H9 (cell line): ENCODE measurements around the gene C19orf18. TPM values are rescaled to one million over a fixed set of nuclear protein-coding genes. Genes with fewer than 3 reads are reported as not detected.

Source experiments
- DNase-seq: peaks from one replicate; pipeline ENCODE4 v3.0.0-alpha.2; 2017
- H2AFZ ChIP-seq: one replicate; pipeline ENCODE4 v1.6.1; 2013; ENCODE audit warnings: mild to moderate bottlenecking, low read length, control low read depth, moderate library complexity
- H2AK5ac ChIP-seq: 2 replicates; pipeline ENCODE4 v1.6.1; 2013; ENCODE audit warnings: low read length, control low read depth, mixed read lengths; ENCODE audit not compliant: insufficient read length
- H2BK120ac ChIP-seq: one replicate; pipeline ENCODE4 v1.6.1; 2013; ENCODE audit warnings: low read depth, mild to moderate bottlenecking, low read length, control low read depth, inconsistent platforms; ENCODE audit not compliant: poor library complexity, severe bottlenecking
- H2BK12ac ChIP-seq: 2 replicates; pipeline ENCODE4 v1.6.1; 2013; ENCODE audit warnings: low read length, control low read depth, mixed read lengths, low read depth; ENCODE audit not compliant: insufficient read length
- H2BK15ac ChIP-seq: 2 replicates; pipeline ENCODE4 v1.6.1; 2013; ENCODE audit warnings: low read depth, low read length, control low read depth
- H2BK20ac ChIP-seq: one replicate; pipeline ENCODE4 v1.6.1; 2013; ENCODE audit warnings: low read depth, mild to moderate bottlenecking, low read length, control low read depth, inconsistent platforms; ENCODE audit not compliant: poor library complexity, severe bottlenecking
- H2BK5ac ChIP-seq: 2 replicates; pipeline ENCODE4 v1.6.1; 2013; ENCODE audit warnings: low read length, control low read depth, mixed read lengths; ENCODE audit not compliant: insufficient read length
- H3K14ac ChIP-seq: 2 replicates; pipeline ENCODE4 v1.6.1; 2013; ENCODE audit warnings: low read length, control low read depth; ENCODE audit not compliant: insufficient read depth
- H3K18ac ChIP-seq: 2 replicates; pipeline ENCODE4 v1.6.1; 2013; ENCODE audit warnings: low read depth, mild to moderate bottlenecking, mixed read lengths, low read length, control low read depth; ENCODE audit not compliant: insufficient read length
- H3K23ac ChIP-seq: 2 replicates; pipeline ENCODE4 v1.6.1; 2013; ENCODE audit warnings: low read length, control low read depth, mixed read lengths, low read depth; ENCODE audit not compliant: insufficient read length
- H3K23me2 ChIP-seq: 2 replicates; pipeline ENCODE4 v1.6.1; 2013; ENCODE audit warnings: low read depth, mild to moderate bottlenecking, mixed read lengths, low read length, control low read depth; ENCODE audit not compliant: insufficient read length, poor library complexity, severe bottlenecking
- H3K27ac ChIP-seq: 2 replicates; pipeline ENCODE4 v1.5.1; 2013; ENCODE audit warnings: low read length, control low read depth, mixed read lengths, low read depth; ENCODE audit not compliant: insufficient read length
- H3K27me3 ChIP-seq: 2 replicates; pipeline ENCODE4 v1.6.1; 2013; ENCODE audit warnings: low read length, control low read depth, inconsistent platforms; ENCODE audit not compliant: insufficient read depth
- H3K4ac ChIP-seq: 2 replicates; pipeline ENCODE4 v1.6.1; 2013; ENCODE audit warnings: low read depth, mild to moderate bottlenecking, control low read depth, inconsistent platforms, low read length, moderate library complexity
- H3K4me1 ChIP-seq: 2 replicates; pipeline ENCODE4 v1.6.1; 2013; ENCODE audit warnings: low read length, control low read depth, inconsistent platforms; ENCODE audit not compliant: insufficient read depth
- H3K4me2 ChIP-seq: 2 replicates; pipeline ENCODE4 v1.6.1; 2013; ENCODE audit warnings: low read length, control low read depth, mixed read lengths; ENCODE audit not compliant: insufficient read length, insufficient read depth
- H3K56ac ChIP-seq: 2 replicates; pipeline ENCODE4 v1.6.1; 2013; ENCODE audit warnings: low read depth, mild to moderate bottlenecking, mixed read lengths, low read length, control low read depth; ENCODE audit not compliant: insufficient read length
- H3K79me1 ChIP-seq: 2 replicates; pipeline ENCODE4 v1.6.1; 2013; ENCODE audit warnings: low read depth, mild to moderate bottlenecking, moderate library complexity, low read length, control low read depth, inconsistent platforms; ENCODE audit not compliant: insufficient read depth, poor library complexity, severe bottlenecking
- H3K79me2 ChIP-seq: 2 replicates; pipeline ENCODE4 v1.6.1; 2013; ENCODE audit warnings: low read length, control low read depth, inconsistent platforms; ENCODE audit not compliant: insufficient read depth
- H3K9ac ChIP-seq: 2 replicates; pipeline ENCODE4 v1.6.1; 2013; ENCODE audit warnings: low read length, control low read depth, mixed read lengths; ENCODE audit not compliant: insufficient read length; ENCODE audit errors: extremely low read depth
- H3K9me3 ChIP-seq: one replicate; pipeline ENCODE4 v1.6.1; 2013; ENCODE audit warnings: low read depth, low read length, inconsistent platforms; ENCODE audit not compliant: control insufficient read depth
- H3T11ph ChIP-seq: one replicate; pipeline ENCODE4 v1.6.1; 2013; ENCODE audit warnings: mild to moderate bottlenecking, low read length, control low read depth, inconsistent platforms
- H4K20me1 ChIP-seq: one replicate; pipeline ENCODE4 v1.6.1; 2013; ENCODE audit not compliant: control insufficient read depth, insufficient read length, insufficient read depth
- H4K5ac ChIP-seq: 2 replicates; pipeline ENCODE4 v1.6.1; 2013; ENCODE audit warnings: low read depth, mild to moderate bottlenecking, mixed read lengths, low read length, control low read depth; ENCODE audit not compliant: insufficient read length
- H4K8ac ChIP-seq: replicated peaks from 2 replicates; pipeline ENCODE4 v1.6.1; 2013; ENCODE audit warnings: low read length, control low read depth, mixed read lengths, low read depth; ENCODE audit not compliant: insufficient read length
- H4K91ac ChIP-seq: 2 replicates; pipeline ENCODE4 v1.6.1; 2013; ENCODE audit warnings: low read depth, mild to moderate bottlenecking, moderate library complexity, mixed read lengths, low read length, control low read depth; ENCODE audit not compliant: insufficient read length
- H3K27ac Mint-ChIP-seq, 3 experiments: 2 replicates in 2 of 3; 3 replicates in 1 of 3; pipeline ENCODE4 v1.8.0; 2020 to 2021; ENCODE audit warnings: mixed read lengths in 3 of 3, mild to moderate bottlenecking in 1 of 3, moderate library complexity in 1 of 3
- H3K27me3 Mint-ChIP-seq: 2 replicates; pipeline ENCODE4 v1.8.0; 2021; ENCODE audit warnings: low read depth, mild to moderate bottlenecking, moderate library complexity, mixed read lengths
- H3K36me3 Mint-ChIP-seq, 3 experiments: 2 replicates in 2 of 3; 3 replicates in 1 of 3; pipeline ENCODE4 v1.8.0; 2020 to 2021; ENCODE audit warnings: low read depth in 3 of 3, mixed read lengths in 3 of 3; ENCODE audit not compliant: insufficient read depth in 1 of 3
- H3K4me1 Mint-ChIP-seq, 2 experiments: 2 replicates each; pipeline ENCODE4 v1.8.0; 2020; ENCODE audit warnings: mixed read lengths in 2 of 2
- H3K4me3 Mint-ChIP-seq, 2 experiments: 2 replicates in 1 of 2; 3 replicates in 1 of 2; pipeline ENCODE4 v1.8.0; 2020 to 2021; ENCODE audit warnings: mild to moderate bottlenecking in 2 of 2, mixed read lengths in 2 of 2, moderate library complexity in 1 of 2
- H3K9me3 Mint-ChIP-seq, 2 experiments: 2 replicates in 1 of 2; 3 replicates in 1 of 2; pipeline ENCODE4 v1.8.0; 2020; ENCODE audit warnings: mild to moderate bottlenecking in 2 of 2, mixed read lengths in 2 of 2, moderate library complexity in 1 of 2
- WGBS: extraction: QIAGEN DNeasy Blood & Tissue Kit; methylation state at CpG from one replicate; pipeline ENCODE4 v1.1.7; 2013; ENCODE audit warnings: missing lambda C conversion rate, low lambda C conversion rate, mixed read lengths; ENCODE audit not compliant: insufficient read length; ENCODE audit errors: extremely low coverage; 5-methylcytosine and 5-hydroxymethylcytosine counted together
- total RNA-seq: library from RNA; stranded (reverse); gene quantifications from 2 replicates; pipeline ENCODE4 v1.2.1, GENCODE V29; 2021
- TF ChIP-seq, protein P1 (sequence below): fragments of 200-600 bp; sonication (generic); conservative IDR thresholded peaks from 3 replicates; pipeline ENCODE4 v1.8.0; 2021; ENCODE audit warnings: antibody characterized with exemption, mild to moderate bottlenecking

Gene C19orf18
- total RNA-seq, 1 experiment from 2014 or later = 0.26 TPM

DNA sequence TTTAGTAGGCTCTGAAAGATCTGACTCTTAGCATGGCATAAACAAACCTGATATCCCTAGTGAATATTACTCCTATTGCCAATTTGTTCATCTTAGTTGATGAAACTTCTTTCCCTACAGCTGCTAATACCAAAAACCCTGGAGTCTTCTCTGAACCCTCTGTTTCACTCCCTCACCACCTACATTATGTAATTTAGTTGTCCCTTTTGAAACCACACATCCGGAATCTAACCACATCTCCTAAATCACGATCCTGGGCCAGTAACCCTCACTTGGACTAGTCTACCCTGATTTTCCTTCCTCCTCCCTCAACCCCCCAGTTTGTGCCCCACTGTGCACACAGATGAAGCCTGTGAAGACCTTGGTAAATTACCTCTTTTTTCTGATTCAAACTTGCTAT, 28.0 kb downstream of the C19orf18 start:
- Histone ChIP-seq H3K56ac (no peak overlapping the region), H3K27ac (no peak overlapping the region), H3T11ph (no peak overlapping the region), H3K9me3 (peaks cover 4% of the 10 kb centered on the region), H3K4me2 (peak overlapping the region; percentile 92), H3K14ac (no peak overlapping the region), H3K79me2 (peaks cover 35% of the 10 kb centered on the region), H4K91ac (no peak overlapping the region), H3K23ac (no peak overlapping the region), H3K18ac (no peak overlapping the region), H4K5ac (no peak overlapping the region), H2AFZ (no peak overlapping the region), H2BK120ac (no peak overlapping the region), H3K4me1 (no peaks in the 10 kb centered on the region), H4K8ac (no peak overlapping the region), H3K9ac (peak overlapping the region; percentile 70), H3K23me2 (peaks cover 8% of the 10 kb centered on the region), H3K27me3 (no peaks in the 10 kb centered on the region), H2BK20ac (no peak overlapping the region), H3K4ac (no peak overlapping the region), H2BK15ac (no peak overlapping the region), H4K20me1 (no peaks in the 10 kb centered on the region), H2BK5ac (no peak overlapping the region), H3K79me1 (peaks cover 10% of the 10 kb centered on the region), H2AK5ac (no peak overlapping the region), H2BK12ac (no peak overlapping the region)
- TF ChIP-seq, protein P1, sequence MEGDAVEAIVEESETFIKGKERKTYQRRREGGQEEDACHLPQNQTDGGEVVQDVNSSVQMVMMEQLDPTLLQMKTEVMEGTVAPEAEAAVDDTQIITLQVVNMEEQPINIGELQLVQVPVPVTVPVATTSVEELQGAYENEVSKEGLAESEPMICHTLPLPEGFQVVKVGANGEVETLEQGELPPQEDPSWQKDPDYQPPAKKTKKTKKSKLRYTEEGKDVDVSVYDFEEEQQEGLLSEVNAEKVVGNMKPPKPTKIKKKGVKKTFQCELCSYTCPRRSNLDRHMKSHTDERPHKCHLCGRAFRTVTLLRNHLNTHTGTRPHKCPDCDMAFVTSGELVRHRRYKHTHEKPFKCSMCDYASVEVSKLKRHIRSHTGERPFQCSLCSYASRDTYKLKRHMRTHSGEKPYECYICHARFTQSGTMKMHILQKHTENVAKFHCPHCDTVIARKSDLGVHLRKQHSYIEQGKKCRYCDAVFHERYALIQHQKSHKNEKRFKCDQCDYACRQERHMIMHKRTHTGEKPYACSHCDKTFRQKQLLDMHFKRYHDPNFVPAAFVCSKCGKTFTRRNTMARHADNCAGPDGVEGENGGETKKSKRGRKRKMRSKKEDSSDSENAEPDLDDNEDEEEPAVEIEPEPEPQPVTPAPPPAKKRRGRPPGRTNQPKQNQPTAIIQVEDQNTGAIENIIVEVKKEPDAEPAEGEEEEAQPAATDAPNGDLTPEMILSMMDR = no peak
- Mint-ChIP-seq H3K9me3 (peaks cover 21 to 67% of the 10 kb centered on the region in 2 experiments), H3K4me1 (peaks cover 12 to 15% of the 10 kb centered on the region in 2 experiments), H3K36me3 (peaks cover 34 to 54% (median 40%) of the 10 kb centered on the region in 3 experiments), H3K27me3 (peaks cover 2% of the 10 kb centered on the region; the same call in 1 of the 2 replicates), H3K4me3 (peak overlapping the region; percentile 93), H3K27ac (peak overlapping the region in 1 of 3 experiments; percentile 3; a peak in 2 of 7 replicates)
- DNase-seq = no peak
- no CpG with 5 or more reads among the region's 2 CpGs for WGBS
